Dendritic cell treated with granulocyte-macrophage colony-stimulating factor and Interleukin-4, amounts not matched to agents 40 ng/mL and 50 ng/mL, for 4 days (primary cell): ENCODE data around the gene CLEC12A.
A peak's percentile ranks its signal among the peaks of the same experiment; 100 is the strongest.

Experiments
- H3K27ac Mint-ChIP-seq: one replicate; pipeline ENCODE4 v1.8.0; 2022; ENCODE audit warnings: mild to moderate bottlenecking, mixed read lengths
- H3K27me3 Mint-ChIP-seq: one replicate; pipeline ENCODE4 v1.8.0; 2022; ENCODE audit warnings: mild to moderate bottlenecking, mixed read lengths
- H3K36me3 Mint-ChIP-seq: one replicate; pipeline ENCODE4 v1.8.0; 2022; ENCODE audit warnings: low read depth, mixed read lengths
- H3K4me1 Mint-ChIP-seq: one replicate; pipeline ENCODE4 v1.8.0; 2022; ENCODE audit warnings: low read depth, mixed read lengths
- H3K4me3 Mint-ChIP-seq: one replicate; pipeline ENCODE4 v1.8.0; 2022; ENCODE audit warnings: mild to moderate bottlenecking, moderate library complexity, mixed read lengths
- H3K9me3 Mint-ChIP-seq: one replicate; pipeline ENCODE4 v1.8.0; 2022; ENCODE audit warnings: mixed read lengths
- intact Hi-C: fragments of 100-400 bp; cut with micrococcal nuclease; formaldehyde crosslinking; loops from one replicate; pipeline ENCODE4 v1.15.0; 2022

Gene CLEC12A

GRCh38 chr12:9971181-9971580, at the start of gene CLEC12A:
Gene CLEC12A (plus strand): TSS chr12:9971409. CDS start chr12:9971597, 188 bp downstream.
- intact Hi-C loops = no loop called here
- H3K9me3 Mint-ChIP-seq = peaks cover 14% of the 10 kb centered on the region
- peaks cover 68% of the 10 kb centered on the region for H3K4me1 Mint-ChIP-seq
- H3K27me3 Mint-ChIP-seq = no peaks in the 10 kb centered on the region
- H3K27ac Mint-ChIP-seq = peak within 1 kb of the TSS; percentile 79
- H3K4me3 Mint-ChIP-seq = peak within 1 kb of the TSS; percentile 65
- H3K36me3 Mint-ChIP-seq = peaks cover 43% of the 10 kb centered on the region

DNA sequence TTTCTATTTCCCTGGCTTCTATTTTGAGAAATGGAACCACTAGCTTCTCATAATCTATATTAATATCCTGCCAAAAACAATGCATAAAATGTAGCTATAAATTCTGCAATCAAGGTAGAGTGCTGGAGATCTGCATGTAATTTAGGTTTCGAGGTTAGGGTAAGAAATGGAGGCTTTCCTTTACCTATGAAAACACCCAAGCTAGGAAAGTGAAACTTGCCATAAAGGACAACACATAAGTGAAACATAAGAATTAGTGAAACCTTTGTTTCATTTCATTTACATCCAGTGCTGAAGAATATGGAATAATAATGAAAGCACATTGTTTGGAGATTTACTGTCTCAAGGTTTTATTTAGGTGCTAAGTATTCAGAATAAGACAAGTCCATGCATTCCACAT, 48.8 kb upstream of the CLEC12A start:
- Mint-ChIP-seq H3K9me3 (no peaks in the 10 kb centered on the region), H3K4me1 (peaks cover 6% of the 10 kb centered on the region), H3K36me3 (no peaks in the 10 kb centered on the region), H3K4me3 (no peak overlapping the region), H3K27ac (no peak overlapping the region), H3K27me3 (no peaks in the 10 kb centered on the region)
- intact Hi-C loops = no loop called here

GRCh38 chr12:9925705-9926393, 45.4 kb upstream of the CLEC12A start:
- H3K9me3 Mint-ChIP-seq = no peaks in the 10 kb centered on the region
- no peaks in the 10 kb centered on the region for H3K36me3 Mint-ChIP-seq
- H3K27me3 Mint-ChIP-seq = no peaks in the 10 kb centered on the region
- peaks cover 18% of the 10 kb centered on the region for H3K4me1 Mint-ChIP-seq
- intact Hi-C loops = loop anchor here (1.0 to 5.0 kb wide), 3 partner anchors 112 to 216 kb away; no protein-coding TSS in a partner anchor
- H3K4me3 Mint-ChIP-seq = peak overlapping the region; percentile 63
- H3K27ac Mint-ChIP-seq = peak overlapping the region; percentile 60

GRCh38 chr12:9926876-9927275, 44.3 kb upstream of the CLEC12A start:
- no peaks in the 10 kb centered on the region for H3K36me3 Mint-ChIP-seq
- intact Hi-C loops = loop anchor here (5.0 kb wide), 1 partner anchor 215 kb away; no protein-coding TSS in a partner anchor

GRCh38 chr12:9928607-9929006, 42.6 kb upstream of the CLEC12A start:
- H3K36me3 Mint-ChIP-seq = no peaks in the 10 kb centered on the region
- peaks cover 18% of the 10 kb centered on the region for H3K4me1 Mint-ChIP-seq
- no peak overlapping the region for H3K4me3 Mint-ChIP-seq
- intact Hi-C loops = loop anchor here (5.0 kb wide), 1 partner anchor 214 kb away; no protein-coding TSS in a partner anchor
- peak overlapping the region; percentile 41 for H3K27ac Mint-ChIP-seq
- H3K27me3 Mint-ChIP-seq = no peaks in the 10 kb centered on the region
- no peaks in the 10 kb centered on the region for H3K9me3 Mint-ChIP-seq

More at GRCh38 chr12:9926876-9927275, 44.3 kb upstream of the CLEC12A start:
- H3K9me3 Mint-ChIP-seq = no peaks in the 10 kb centered on the region
- H3K27ac Mint-ChIP-seq = no peak overlapping the region
- no peaks in the 10 kb centered on the region for H3K27me3 Mint-ChIP-seq
- H3K4me3 Mint-ChIP-seq = no peak overlapping the region
- peaks cover 18% of the 10 kb centered on the region for H3K4me1 Mint-ChIP-seq

DNA sequence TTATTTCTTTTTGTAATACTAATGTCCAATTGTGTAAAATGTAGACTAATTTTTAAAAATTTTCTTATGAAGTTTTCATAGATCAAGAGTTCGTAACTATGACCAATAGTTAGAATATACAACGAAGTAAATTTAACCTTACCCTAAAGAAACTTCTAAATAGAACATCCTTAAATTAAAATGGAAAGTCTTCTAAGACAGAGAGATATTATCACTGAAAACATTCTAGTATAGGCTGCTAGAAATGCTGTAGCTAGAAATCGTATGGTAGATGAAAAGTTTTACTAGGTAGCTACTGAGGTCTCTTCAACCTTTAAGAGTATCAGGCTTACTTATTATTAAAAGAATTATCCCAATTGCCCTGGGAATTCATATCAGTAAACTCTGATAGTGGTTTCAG, 40.0 kb upstream of the CLEC12A start:
- H3K27me3 Mint-ChIP-seq = no peaks in the 10 kb centered on the region
- H3K36me3 Mint-ChIP-seq = no peaks in the 10 kb centered on the region
- H3K9me3 Mint-ChIP-seq = no peaks in the 10 kb centered on the region
- intact Hi-C loops = no loop called here
- no peak overlapping the region for H3K27ac Mint-ChIP-seq
- no peak overlapping the region for H3K4me3 Mint-ChIP-seq
- H3K4me1 Mint-ChIP-seq = peaks cover 13% of the 10 kb centered on the region

GRCh38 chr12:9932270-9932669, 38.9 kb upstream of the CLEC12A start, which contains the start of gene CLEC2A:
Gene CLEC2A (minus strand): TSS chr12:9932370. CDS start chr12:9932329, 41 bp downstream.
- no peak within 1 kb of the TSS for H3K27ac Mint-ChIP-seq
- H3K27me3 Mint-ChIP-seq = no peaks in the 10 kb centered on the region

GRCh38 chr12:9933958-9934357, 37.3 kb upstream of the CLEC12A start:
- H3K4me1 Mint-ChIP-seq = no peaks in the 10 kb centered on the region
- intact Hi-C loops = no loop called here
- H3K36me3 Mint-ChIP-seq = no peaks in the 10 kb centered on the region
- H3K27me3 Mint-ChIP-seq = no peaks in the 10 kb centered on the region
- no peaks in the 10 kb centered on the region for H3K9me3 Mint-ChIP-seq
- no peak overlapping the region for H3K4me3 Mint-ChIP-seq
- H3K27ac Mint-ChIP-seq = no peak overlapping the region

More at GRCh38 chr12:9932270-9932669, 38.9 kb upstream of the CLEC12A start, which contains the start of gene CLEC2A:
- Mint-ChIP-seq H3K4me1 (peaks cover 13% of the 10 kb centered on the region), H3K4me3 (no peak within 1 kb of the TSS), H3K9me3 (no peaks in the 10 kb centered on the region), H3K36me3 (no peaks in the 10 kb centered on the region)
- intact Hi-C loops = no loop called here

- no peaks in the 10 kb centered on the region for H3K4me1 Mint-ChIP-seq
- no peaks in the 10 kb centered on the region for H3K9me3 Mint-ChIP-seq
- H3K27me3 Mint-ChIP-seq = no peaks in the 10 kb centered on the region
- no peak overlapping the region for H3K4me3 Mint-ChIP-seq
- no peak overlapping the region for H3K27ac Mint-ChIP-seq
- intact Hi-C loops = no loop called here
- no peaks in the 10 kb centered on the region for H3K36me3 Mint-ChIP-seq
Observed at GRCh38 chr12:9935026-9935425, 36.2 kb upstream of the CLEC12A start.

GRCh38 chr12:9936591-9936990, 34.6 kb upstream of the CLEC12A start:
- no peak overlapping the region for H3K4me3 Mint-ChIP-seq
- H3K27me3 Mint-ChIP-seq = no peaks in the 10 kb centered on the region
- intact Hi-C loops = no loop called here
- no peaks in the 10 kb centered on the region for H3K36me3 Mint-ChIP-seq
- H3K4me1 Mint-ChIP-seq = peaks cover 13% of the 10 kb centered on the region
- no peak overlapping the region for H3K27ac Mint-ChIP-seq
- H3K9me3 Mint-ChIP-seq = no peaks in the 10 kb centered on the region

DNA sequence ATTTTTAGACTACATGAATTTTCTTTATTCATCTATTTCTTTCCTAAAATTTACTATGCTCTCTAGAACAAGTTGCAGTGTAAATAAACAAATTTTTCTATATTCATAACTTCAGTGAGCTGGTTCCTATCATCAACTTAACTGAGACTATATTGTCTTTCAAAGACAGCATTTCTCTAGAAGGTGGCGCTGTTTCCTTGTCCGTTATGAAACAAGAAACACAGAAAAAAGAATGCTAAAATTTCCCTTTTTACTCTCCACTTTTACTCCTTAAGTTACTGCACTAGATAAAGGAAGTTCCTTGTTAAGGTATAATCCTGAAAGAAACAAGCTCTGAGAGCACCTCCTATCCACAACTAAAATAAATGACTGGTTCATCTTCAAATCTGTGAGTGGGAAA, 30.8 kb upstream of the CLEC12A start:
- Mint-ChIP-seq H3K27me3 (no peaks in the 10 kb centered on the region), H3K4me1 (peaks cover 22% of the 10 kb centered on the region), H3K27ac (no peak overlapping the region), H3K36me3 (no peaks in the 10 kb centered on the region), H3K9me3 (no peaks in the 10 kb centered on the region), H3K4me3 (no peak overlapping the region)
- intact Hi-C loops = loop anchor here (2.0 to 5.0 kb wide), 2 partner anchors 72 to 200 kb away; partner anchors contain the start of gene CLEC12B

GRCh38 chr12:9941838-9942237, 29.4 kb upstream of the CLEC12A start:
- H3K4me1 Mint-ChIP-seq = peaks cover 32% of the 10 kb centered on the region
- H3K4me3 Mint-ChIP-seq = no peak overlapping the region
- no peaks in the 10 kb centered on the region for H3K9me3 Mint-ChIP-seq
- no peaks in the 10 kb centered on the region for H3K27me3 Mint-ChIP-seq
- peak overlapping the region; percentile 8 for H3K27ac Mint-ChIP-seq
- no peaks in the 10 kb centered on the region for H3K36me3 Mint-ChIP-seq
- intact Hi-C loops = loop anchor here (2.0 to 5.0 kb wide), 2 partner anchors 70 to 199 kb away; partner anchors contain the start of gene CLEC12B

DNA sequence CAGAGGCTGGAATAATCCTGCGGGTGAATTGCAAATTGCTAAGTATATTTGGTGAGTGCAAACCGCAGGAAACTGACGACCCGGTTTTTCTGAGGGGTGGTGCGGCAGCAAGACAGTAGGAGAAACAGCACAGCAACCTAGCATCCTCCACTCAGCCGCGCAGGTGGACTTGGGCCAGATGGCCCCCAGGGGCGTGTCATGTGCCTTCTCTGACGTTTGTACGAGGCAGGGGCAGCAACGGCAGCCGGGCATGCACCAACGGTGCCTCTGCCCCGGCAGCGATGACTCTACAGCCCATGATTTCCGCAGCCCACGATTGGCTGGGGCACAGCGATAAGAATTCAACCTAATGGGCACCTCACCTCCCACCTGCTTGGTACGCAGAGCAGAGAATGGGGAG, 28.0 kb upstream of the CLEC12A start:
- Mint-ChIP-seq H3K4me1 (peaks cover 40% of the 10 kb centered on the region), H3K36me3 (no peaks in the 10 kb centered on the region), H3K4me3 (peak overlapping the region; percentile 44), H3K9me3 (no peaks in the 10 kb centered on the region), H3K27me3 (no peaks in the 10 kb centered on the region), H3K27ac (no peak overlapping the region)
- intact Hi-C loops = loop anchor here (5.0 kb wide), 1 partner anchor 69 kb away; the partner anchor contains the start of gene CLEC12B

DNA sequence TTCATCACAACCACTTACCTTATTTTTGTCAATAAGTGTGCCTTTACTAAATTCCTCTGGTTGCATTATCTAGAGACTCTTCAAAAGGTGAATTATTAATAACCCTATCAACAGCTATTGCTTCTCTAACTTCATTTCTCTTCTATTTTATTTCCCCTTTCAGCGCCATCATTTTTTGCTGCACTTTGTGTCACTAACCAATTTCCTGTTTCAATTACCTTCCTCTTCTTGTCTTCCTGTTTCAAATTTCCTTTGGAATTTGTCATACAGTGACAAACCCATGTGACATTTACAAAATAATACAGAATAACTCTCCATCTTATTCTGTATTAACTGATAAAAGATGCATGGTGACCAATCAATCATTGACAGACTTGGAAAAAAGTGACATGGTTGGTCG, 26.8 kb upstream of the CLEC12A start:
- Mint-ChIP-seq H3K9me3 (no peaks in the 10 kb centered on the region), H3K4me1 (peaks cover 51% of the 10 kb centered on the region), H3K4me3 (no peak overlapping the region), H3K36me3 (no peaks in the 10 kb centered on the region), H3K27ac (peak overlapping the region; percentile 3), H3K27me3 (no peaks in the 10 kb centered on the region)
- intact Hi-C loops = loop anchor here (5.0 kb wide), 1 partner anchor 68 kb away; the partner anchor contains the start of gene CLEC12B
